HEK293 (cell line): ENCODE data around the gene MTMR12.

ENCODE experiments used
- KLF8 ChIP-seq: fragments of 450-650 bp; formaldehyde crosslinking; IDR thresholded peaks from 2 replicates; pipeline ENCODE4 v1.5.1; 2016; ENCODE audit warnings: missing biosample characterization, missing genetic modification characterization
- ZBTB20 ChIP-seq: fragments of 450-650 bp; formaldehyde crosslinking; IDR thresholded peaks from 2 replicates; pipeline ENCODE4 v1.5.1; 2016; ENCODE audit warnings: missing biosample characterization, missing genetic modification characterization
- ZBTB21 ChIP-seq: fragments of 450-650 bp; formaldehyde crosslinking; IDR thresholded peaks from 2 replicates; pipeline ENCODE4 v1.5.1; 2017; ENCODE audit warnings: missing biosample characterization, missing genetic modification characterization
- ZNF202 ChIP-seq: fragments of 450-650 bp; formaldehyde crosslinking; IDR thresholded peaks from 2 replicates; pipeline ENCODE4 v1.5.1; 2016; ENCODE audit warnings: missing biosample characterization, missing genetic modification characterization, borderline replicate concordance
- ZNF768 ChIP-seq: fragments of 450-650 bp; formaldehyde crosslinking; IDR thresholded peaks from 2 replicates; pipeline ENCODE4 v1.5.1; 2018; ENCODE audit warnings: missing biosample characterization, mild to moderate bottlenecking, missing genetic modification characterization
- TF ChIP-seq, protein P1 (sequence below): fragments of 450-650 bp; formaldehyde crosslinking; IDR thresholded peaks from 2 replicates; pipeline ENCODE4 v1.5.1; 2016; ENCODE audit warnings: missing biosample characterization, missing genetic modification characterization
- TF ChIP-seq, protein P2 (sequence below): fragments of 450-650 bp; formaldehyde crosslinking; IDR thresholded peaks from 2 replicates; pipeline ENCODE4 v1.5.1; 2017; ENCODE audit warnings: missing biosample characterization, missing genetic modification characterization
- TF ChIP-seq, protein P3 (sequence below): fragments of 450-650 bp; formaldehyde crosslinking; conservative IDR thresholded peaks from 2 replicates; pipeline ENCODE4 v1.5.1; 2016; ENCODE audit warnings: low read depth, missing biosample characterization, missing genetic modification characterization

DNA sequence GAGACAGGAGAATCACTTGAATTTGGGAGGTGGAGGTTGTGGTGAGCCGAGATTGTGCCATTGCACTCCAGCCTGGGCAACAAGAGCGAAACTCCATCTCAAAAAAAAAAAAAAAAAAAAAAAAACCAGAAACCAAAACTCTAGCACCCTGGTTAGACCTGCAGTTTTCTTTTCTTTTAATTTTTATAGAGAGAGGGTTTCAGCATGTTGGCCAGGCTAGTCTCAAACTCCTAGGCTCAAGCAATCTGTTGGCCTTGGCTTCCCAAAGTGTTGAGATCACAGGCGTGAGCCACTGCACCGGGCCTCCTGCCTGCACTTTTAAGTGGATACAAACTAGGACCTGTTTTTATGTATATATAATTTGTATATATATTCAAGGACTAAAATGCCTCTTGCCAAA is 12.9 kb upstream of the MTMR12 start:
- TF ChIP-seq, protein P1, sequence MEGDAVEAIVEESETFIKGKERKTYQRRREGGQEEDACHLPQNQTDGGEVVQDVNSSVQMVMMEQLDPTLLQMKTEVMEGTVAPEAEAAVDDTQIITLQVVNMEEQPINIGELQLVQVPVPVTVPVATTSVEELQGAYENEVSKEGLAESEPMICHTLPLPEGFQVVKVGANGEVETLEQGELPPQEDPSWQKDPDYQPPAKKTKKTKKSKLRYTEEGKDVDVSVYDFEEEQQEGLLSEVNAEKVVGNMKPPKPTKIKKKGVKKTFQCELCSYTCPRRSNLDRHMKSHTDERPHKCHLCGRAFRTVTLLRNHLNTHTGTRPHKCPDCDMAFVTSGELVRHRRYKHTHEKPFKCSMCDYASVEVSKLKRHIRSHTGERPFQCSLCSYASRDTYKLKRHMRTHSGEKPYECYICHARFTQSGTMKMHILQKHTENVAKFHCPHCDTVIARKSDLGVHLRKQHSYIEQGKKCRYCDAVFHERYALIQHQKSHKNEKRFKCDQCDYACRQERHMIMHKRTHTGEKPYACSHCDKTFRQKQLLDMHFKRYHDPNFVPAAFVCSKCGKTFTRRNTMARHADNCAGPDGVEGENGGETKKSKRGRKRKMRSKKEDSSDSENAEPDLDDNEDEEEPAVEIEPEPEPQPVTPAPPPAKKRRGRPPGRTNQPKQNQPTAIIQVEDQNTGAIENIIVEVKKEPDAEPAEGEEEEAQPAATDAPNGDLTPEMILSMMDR (tag by site-specific recombination) = no peak
- no peak for TF ChIP-seq ZBTB21 (tag by site-specific recombination)
- TF ChIP-seq KLF8 (tag by site-specific recombination) = no peak
- no peak for TF ChIP-seq ZNF202 (tag by site-specific recombination)
- no peak for TF ChIP-seq ZBTB20
- TF ChIP-seq, protein P2, sequence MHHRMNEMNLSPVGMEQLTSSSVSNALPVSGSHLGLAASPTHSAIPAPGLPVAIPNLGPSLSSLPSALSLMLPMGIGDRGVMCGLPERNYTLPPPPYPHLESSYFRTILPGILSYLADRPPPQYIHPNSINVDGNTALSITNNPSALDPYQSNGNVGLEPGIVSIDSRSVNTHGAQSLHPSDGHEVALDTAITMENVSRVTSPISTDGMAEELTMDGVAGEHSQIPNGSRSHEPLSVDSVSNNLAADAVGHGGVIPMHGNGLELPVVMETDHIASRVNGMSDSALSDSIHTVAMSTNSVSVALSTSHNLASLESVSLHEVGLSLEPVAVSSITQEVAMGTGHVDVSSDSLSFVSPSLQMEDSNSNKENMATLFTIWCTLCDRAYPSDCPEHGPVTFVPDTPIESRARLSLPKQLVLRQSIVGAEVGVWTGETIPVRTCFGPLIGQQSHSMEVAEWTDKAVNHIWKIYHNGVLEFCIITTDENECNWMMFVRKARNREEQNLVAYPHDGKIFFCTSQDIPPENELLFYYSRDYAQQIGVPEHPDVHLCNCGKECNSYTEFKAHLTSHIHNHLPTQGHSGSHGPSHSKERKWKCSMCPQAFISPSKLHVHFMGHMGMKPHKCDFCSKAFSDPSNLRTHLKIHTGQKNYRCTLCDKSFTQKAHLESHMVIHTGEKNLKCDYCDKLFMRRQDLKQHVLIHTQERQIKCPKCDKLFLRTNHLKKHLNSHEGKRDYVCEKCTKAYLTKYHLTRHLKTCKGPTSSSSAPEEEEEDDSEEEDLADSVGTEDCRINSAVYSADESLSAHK (tag by site-specific recombination) = no peak
- TF ChIP-seq, protein P3, sequence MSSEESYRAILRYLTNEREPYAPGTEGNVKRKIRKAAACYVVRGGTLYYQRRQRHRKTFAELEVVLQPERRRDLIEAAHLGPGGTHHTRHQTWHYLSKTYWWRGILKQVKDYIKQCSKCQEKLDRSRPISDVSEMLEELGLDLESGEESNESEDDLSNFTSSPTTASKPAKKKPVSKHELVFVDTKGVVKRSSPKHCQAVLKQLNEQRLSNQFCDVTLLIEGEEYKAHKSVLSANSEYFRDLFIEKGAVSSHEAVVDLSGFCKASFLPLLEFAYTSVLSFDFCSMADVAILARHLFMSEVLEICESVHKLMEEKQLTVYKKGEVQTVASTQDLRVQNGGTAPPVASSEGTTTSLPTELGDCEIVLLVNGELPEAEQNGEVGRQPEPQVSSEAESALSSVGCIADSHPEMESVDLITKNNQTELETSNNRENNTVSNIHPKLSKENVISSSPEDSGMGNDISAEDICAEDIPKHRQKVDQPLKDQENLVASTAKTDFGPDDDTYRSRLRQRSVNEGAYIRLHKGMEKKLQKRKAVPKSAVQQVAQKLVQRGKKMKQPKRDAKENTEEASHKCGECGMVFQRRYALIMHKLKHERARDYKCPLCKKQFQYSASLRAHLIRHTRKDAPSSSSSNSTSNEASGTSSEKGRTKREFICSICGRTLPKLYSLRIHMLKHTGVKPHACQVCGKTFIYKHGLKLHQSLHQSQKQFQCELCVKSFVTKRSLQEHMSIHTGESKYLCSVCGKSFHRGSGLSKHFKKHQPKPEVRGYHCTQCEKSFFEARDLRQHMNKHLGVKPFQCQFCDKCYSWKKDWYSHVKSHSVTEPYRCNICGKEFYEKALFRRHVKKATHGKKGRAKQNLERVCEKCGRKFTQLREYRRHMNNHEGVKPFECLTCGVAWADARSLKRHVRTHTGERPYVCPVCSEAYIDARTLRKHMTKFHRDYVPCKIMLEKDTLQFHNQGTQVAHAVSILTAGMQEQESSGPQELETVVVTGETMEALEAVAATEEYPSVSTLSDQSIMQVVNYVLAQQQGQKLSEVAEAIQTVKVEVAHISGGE (tag by site-specific recombination) = no peak
- TF ChIP-seq ZNF768 = no peak
